Ovary (tissue), 3 donors: ENCODE data around the gene SMPDL3B.

Experiments
- CTCF ChIP-seq, 3 donors: fragments of 450-650 bp in 2 of 3; fragments of 200-600 bp in 1 of 3; IDR thresholded peaks; one replicate each; pipeline versions ENCODE4 v1.5.1 to v1.8.0; 2016 to 2022; ENCODE audit warnings: antibody characterized with exemption in 3 of 3, mild to moderate bottlenecking in 1 of 3
- EP300 ChIP-seq: sonication (generic); formaldehyde crosslinking; IDR thresholded peaks from one replicate; pipeline ENCODE4 v1.6.1; 2017; ENCODE audit warnings: antibody characterized with exemption
- POLR2A ChIP-seq: fragments of 450-650 bp; IDR thresholded peaks from one replicate; pipeline ENCODE4 v1.6.1; 2017; ENCODE audit warnings: antibody characterized with exemption, mild to moderate bottlenecking, moderate library complexity
- donor health status: DM: no; HTN: no; CAD: no.

- TF ChIP-seq CTCF (IDR thresholded peaks at IDR 0.05) (no peak), EP300 (no peak), POLR2A (no peak)
Observed at GRCh38 chr1:27999055-27999454, 64.3 kb downstream of the SMPDL3B start.
